Spleen (tissue), 11 donors: ENCODE data around the gene IL13. TPM values are rescaled to one million over a fixed set of nuclear protein-coding genes. Genes with fewer than 3 reads are reported as not detected.

Experiments used
- DNase-seq: peaks from one replicate; pipeline ENCODE4 v3.0.0-alpha.2; 2020
- H3K27ac ChIP-seq, 8 donors: fragments of 200-600 bp; sonication (generic) in 7 of 8; 1 replicate in 4 of 8; 2 replicates in 4 of 8; pipeline versions ENCODE4 v1.5.0 to v1.8.0; 2016 to 2021; ENCODE audit warnings: inconsistent platforms in 4 of 8, mild to moderate bottlenecking in 4 of 8, moderate library complexity in 1 of 8
- H3K27me3 ChIP-seq, 7 donors: fragments of 200-600 bp; sonication (generic) in 6 of 7; replicated peaks in 1 of 7; 1 replicate in 4 of 7; 2 replicates in 3 of 7; pipeline versions ENCODE4 v1.5.0 to v1.8.0; 2016 to 2021; ENCODE audit warnings: inconsistent platforms in 3 of 7, mild to moderate bottlenecking in 1 of 7
- H3K36me3 ChIP-seq, 6 donors: fragments of 200-600 bp; sonication (generic) in 5 of 6; 1 replicate in 4 of 6; 2 replicates in 2 of 6; pipeline versions ENCODE4 v1.5.0 to v1.8.0; 2016 to 2021; ENCODE audit warnings: inconsistent platforms in 2 of 6
- H3K4me1 ChIP-seq, 6 donors: fragments of 200-600 bp; sonication (generic) in 5 of 6; 1 replicate in 3 of 6; 2 replicates in 3 of 6; pipeline versions ENCODE4 v1.5.0 to v1.8.0; 2016 to 2021; ENCODE audit warnings: inconsistent platforms in 3 of 6
- H3K4me3 ChIP-seq, 8 donors: fragments of 200-600 bp; sonication (generic) in 7 of 8; 1 replicate in 4 of 8; 2 replicates in 4 of 8; pipeline versions ENCODE4 v1.5.0 to v1.8.0; 2016 to 2021; ENCODE audit warnings: inconsistent platforms in 4 of 8, mild to moderate bottlenecking in 4 of 8, moderate library complexity in 2 of 8
- H3K9me3 ChIP-seq, 8 donors: fragments of 200-600 bp; sonication (generic) in 7 of 8; 1 replicate in 4 of 8; 2 replicates in 4 of 8; pipeline versions ENCODE4 v1.5.0 to v1.8.0; 2016 to 2021; ENCODE audit warnings: inconsistent platforms in 4 of 8
- CTCF ChIP-seq, 11 experiments: fragments of 200-600 bp in 7 of 11; fragments of 450-650 bp in 4 of 11; sonication (generic) in 4 of 11; IDR thresholded peaks in 8 of 11; conservative IDR thresholded peaks in 3 of 11; 1 replicate in 7 of 11; 2 replicates in 4 of 11; pipeline versions ENCODE4 v1.4.0 to v1.8.0; 2016 to 2021; ENCODE audit warnings: antibody characterized with exemption in 11 of 11, inconsistent platforms in 4 of 11, mild to moderate bottlenecking in 1 of 11
- POLR2A ChIP-seq, 3 donors: fragments of 450-650 bp; IDR thresholded peaks; one replicate each; pipeline ENCODE4 v1.5.1; 2017; ENCODE audit warnings: antibody characterized with exemption in 3 of 3, mild to moderate bottlenecking in 1 of 3
- POLR2AphosphoS5 ChIP-seq, 3 donors: sonication (generic); formaldehyde crosslinking; IDR thresholded peaks; one replicate each; pipeline ENCODE4 v1.5.1; 2017; ENCODE audit warnings: antibody characterized with exemption in 3 of 3
- WGBS, 5 donors: extraction: QIAGEN DNeasy Blood & Tissue Kit in 3 of 5; methylation state at CpG; one replicate each; pipeline versions ENCODE4 v1.1.5 to v1.1.7; 2013 to 2018; 5-methylcytosine and 5-hydroxymethylcytosine counted together
- intact Hi-C: fragments of 100-400 bp; cut with DNase I; formaldehyde crosslinking; loops from one replicate; pipeline ENCODE4 v1.15.0; 2023; ENCODE audit warnings: low total_unique reads
- polyA plus RNA-seq, 3 donors: library from polyadenylated mRNA; stranded (reverse); fragments of 200-250 nt; gene quantifications; one replicate each; pipeline ENCODE4 v1.2.1, GENCODE V29; 2013
- total RNA-seq, 7 donors: library from RNA; depleted of rRNA in 3 of 7; stranded (reverse); fragments of >200 nt in 3 of 7; fragmentation: NEBNext Ultra II Directional in 4 of 7; extraction: Animal tissue kit (Norgen Biotek cat#: 25700) in 4 of 7; gene quantifications; one replicate each; pipeline versions ENCODE4 v1.1.0 to v1.2.1, GENCODE V29; 2016 to 2021
- donor health status: healthy with polysubstance abuse.
- donor health status: DM: no; HTN: no; CAD: no; lungs with moderate emphysema.
- donor health status: DM: no; HTN: no; CAD: no.
- donor health status: Bipolar disorder and iron deficiency.
- donor health status: healthy.
- donor health status: DM: no; HTN: no; CAD: no.
- donor health status: DM: yes; HTN: yes; CAD: no.

IL13 gene
- total and polyA plus RNA-seq, 10 donors = 0.06 to 0.07 TPM; not detected in 8

GRCh38 chr5:132667761-132668705 is 10.1 kb downstream of the IL13 start:
- no peaks in the 10 kb centered on the region for H3K9me3 ChIP-seq
- intact Hi-C loops = no loop called here
- H3K4me3 ChIP-seq = no peak overlapping the region
- peak; percentile 67 for DNase-seq
- H3K27ac ChIP-seq = no peak overlapping the region
- WGBS, 5 donors = 81 to 91% (median 84%) methylated on average over 21 to 22 of the region's 22 CpGs
- H3K36me3 ChIP-seq = no peaks in the 10 kb centered on the region
- peaks cover 0 to 15% (median 4%) of the 10 kb centered on the region in 6 donors for H3K4me1 ChIP-seq
- TF ChIP-seq CTCF (IDR thresholded peaks at IDR 0.05 in 8 of 11, conservative IDR thresholded peaks at IDR 0.05 in 3 of 11) (no peak), POLR2AphosphoS5 (IDR thresholded peaks at IDR 0.05) (no peak)
- no peaks in the 10 kb centered on the region for H3K27me3 ChIP-seq

GRCh38 chr5:132668706-132669454 is 10.9 kb downstream of the IL13 start:
- 87 to 96% (median 92%) methylated on average over 14 of the region's 14 CpGs for WGBS, 5 donors
- DNase-seq = peak; percentile 37
- intact Hi-C loops = no loop called here
- TF ChIP-seq POLR2A (IDR thresholded peaks at IDR 0.05) = no peak
- no peak for TF ChIP-seq POLR2AphosphoS5 (IDR thresholded peaks at IDR 0.05)
- TF ChIP-seq CTCF (IDR thresholded peaks at IDR 0.05 in 8 of 11, conservative IDR thresholded peaks at IDR 0.05 in 3 of 11) = no peak
- H3K9me3 ChIP-seq = no peaks in the 10 kb centered on the region
- no peaks in the 10 kb centered on the region for H3K36me3 ChIP-seq
- H3K27me3 ChIP-seq = no peaks in the 10 kb centered on the region
- peaks cover 0 to 6% (median under 1%) of the 10 kb centered on the region in 6 donors for H3K4me1 ChIP-seq
- no peak overlapping the region for H3K27ac ChIP-seq
- no peak overlapping the region for H3K4me3 ChIP-seq

- Histone ChIP-seq H3K27ac (no peak overlapping the region), H3K9me3 (no peaks in the 10 kb centered on the region), H3K4me3 (no peak overlapping the region), H3K27me3 (no peaks in the 10 kb centered on the region), H3K36me3 (no peaks in the 10 kb centered on the region), H3K4me1 (peaks cover 0 to under 1% (median 0%) of the 10 kb centered on the region in 6 donors)
- TF ChIP-seq CTCF (IDR thresholded peaks at IDR 0.05 in 8 of 11, conservative IDR thresholded peaks at IDR 0.05 in 3 of 11) (no peak), POLR2A (IDR thresholded peaks at IDR 0.05) (no peak), POLR2AphosphoS5 (IDR thresholded peaks at IDR 0.05) (no peak)
- DNase-seq = peak; percentile 62
- intact Hi-C loops = no loop called here
- 82 to 95% (median 91%) methylated on average over 6 to 7 of the region's 7 CpGs for WGBS, 5 donors
Observed at GRCh38 chr5:132669455-132669820, 11.5 kb downstream of the IL13 start.
